HepG2 (cell line): Measurements from ENCODE around the gene ELOVL2. TPM values are rescaled to one million over a fixed set of nuclear protein-coding genes. Genes with fewer than 3 reads are reported as not detected.

Experiments
- CEBPB ChIP-seq: IDR thresholded peaks from 2 replicates; pipeline ENCODE4 v1.6.1; 2011; ENCODE audit warnings: low read depth, low read length, improper control_type of control experiment, borderline replicate concordance
- FOXO1 ChIP-seq: sonication (generic); formaldehyde crosslinking; IDR thresholded peaks from 2 replicates; pipeline ENCODE4 v1.4.0; 2020; ENCODE audit warnings: missing genetic modification reagents
- IRF2 ChIP-seq: IDR thresholded peaks from 2 replicates; pipeline ENCODE4 v1.6.1; 2018; ENCODE audit warnings: missing genetic modification reagents, missing compliant biosample characterization
- JUND ChIP-seq: sonication (generic); formaldehyde crosslinking; IDR thresholded peaks from 2 replicates; pipeline ENCODE4 v1.8.0; 2022; ENCODE audit warnings: mild to moderate bottlenecking, missing genetic modification reagents
- KDM3A ChIP-seq: IDR thresholded peaks from 2 replicates; pipeline ENCODE4 v1.6.1; 2018; ENCODE audit warnings: low read depth, missing compliant biosample characterization
- MAFG ChIP-seq: sonication (generic); formaldehyde crosslinking; IDR thresholded peaks from 2 replicates; pipeline ENCODE4 v1.5.1; 2020; ENCODE audit warnings: mild to moderate bottlenecking, missing genetic modification reagents
- MAFK ChIP-seq, 2 experiments: IDR thresholded peaks in 1 of 2; conservative IDR thresholded peaks in 1 of 2; 2 replicates each; pipeline ENCODE4 v1.6.1; 2011; ENCODE audit warnings: improper control_type of control experiment in 2 of 2, low read length in 2 of 2
- MEIS1 ChIP-seq: sonication (generic); formaldehyde crosslinking; IDR thresholded peaks from 2 replicates; pipeline ENCODE4 v1.9.0; 2021; ENCODE audit warnings: mild to moderate bottlenecking, missing genetic modification reagents, moderate library complexity, borderline replicate concordance
- NR1H2 ChIP-seq: sonication (generic); formaldehyde crosslinking; IDR thresholded peaks from 2 replicates; pipeline ENCODE4 v1.8.1; 2022; ENCODE audit warnings: low read depth, missing genetic modification reagents, borderline replicate concordance
- NR2F6 ChIP-seq, 2 experiments: IDR thresholded peaks; 2 replicates each; pipeline ENCODE4 v1.6.1; 2016; ENCODE audit warnings: antibody characterized with exemption in 1 of 2, mild to moderate bottlenecking in 1 of 2
- ONECUT2 ChIP-seq: sonication (generic); formaldehyde crosslinking; IDR thresholded peaks from 2 replicates; pipeline ENCODE4 v1.4.0; 2020; ENCODE audit warnings: missing genetic modification reagents
- PPARG ChIP-seq: conservative IDR thresholded peaks from 2 replicates; pipeline ENCODE4 v1.6.1; 2016; ENCODE audit warnings: missing biosample characterization, missing genetic modification reagents
- REXO4 ChIP-seq: sonication (generic); formaldehyde crosslinking; IDR thresholded peaks from 2 replicates; pipeline ENCODE4 v1.8.0; 2022; ENCODE audit warnings: missing genetic modification reagents, mild to moderate bottlenecking, borderline replicate concordance
- RFXAP ChIP-seq: sonication (generic); formaldehyde crosslinking; IDR thresholded peaks from 2 replicates; pipeline ENCODE4 v1.4.0; 2020; ENCODE audit warnings: missing genetic modification reagents, borderline replicate concordance
- RORA ChIP-seq: sonication (generic); formaldehyde crosslinking; IDR thresholded peaks from 2 replicates; pipeline ENCODE4 v1.5.0; 2020; ENCODE audit warnings: mild to moderate bottlenecking, missing genetic modification reagents, moderate library complexity
- SMAD3 ChIP-seq: sonication (generic); formaldehyde crosslinking; IDR thresholded peaks from 2 replicates; pipeline ENCODE4 v1.4.0; 2020; ENCODE audit warnings: missing genetic modification reagents
- SMARCC2 ChIP-seq: fragments of 450-650 bp; IDR thresholded peaks from 2 replicates; pipeline ENCODE4 v1.6.1; 2017; ENCODE audit warnings: antibody characterized with exemption, mild to moderate bottlenecking
- SRY ChIP-seq: sonication (generic); formaldehyde crosslinking; IDR thresholded peaks from 2 replicates; pipeline ENCODE4 v1.8.0; 2022; ENCODE audit warnings: mild to moderate bottlenecking, missing genetic modification reagents
- ZBTB26 ChIP-seq: IDR thresholded peaks from 2 replicates; pipeline ENCODE4 v1.6.1; 2016; ENCODE audit warnings: missing compliant biosample characterization, missing genetic modification reagents, borderline replicate concordance
- ZBTB44 ChIP-seq: sonication (generic); formaldehyde crosslinking; IDR thresholded peaks from 2 replicates; pipeline ENCODE4 v1.4.0; 2020; ENCODE audit warnings: missing genetic modification reagents
- ZFX ChIP-seq: sonication (generic); formaldehyde crosslinking; IDR thresholded peaks from 2 replicates; pipeline ENCODE4 v1.4.0; 2020; ENCODE audit warnings: mild to moderate bottlenecking, low read depth, missing genetic modification reagents, moderate library complexity
- ZMAT5 ChIP-seq: sonication (generic); formaldehyde crosslinking; IDR thresholded peaks from 2 replicates; pipeline ENCODE4 v1.5.0; 2020; ENCODE audit warnings: mild to moderate bottlenecking, low read depth, missing genetic modification reagents, borderline replicate concordance
- ZNF205 ChIP-seq: IDR thresholded peaks from 2 replicates; pipeline ENCODE4 v1.6.1; 2018; ENCODE audit warnings: missing biosample characterization, missing genetic modification reagents
- ZNF770 ChIP-seq: sonication (generic); formaldehyde crosslinking; IDR thresholded peaks from 2 replicates; pipeline ENCODE4 v1.5.0; 2020; ENCODE audit warnings: mild to moderate bottlenecking, missing genetic modification reagents
- ZNF790 ChIP-seq: sonication (generic); formaldehyde crosslinking; IDR thresholded peaks from 2 replicates; pipeline ENCODE4 v1.8.0; 2022; ENCODE audit warnings: missing genetic modification reagents, mild to moderate bottlenecking, borderline replicate concordance
- ZNF883 ChIP-seq: sonication (generic); formaldehyde crosslinking; IDR thresholded peaks from 2 replicates; pipeline ENCODE4 v1.5.1; 2020; ENCODE audit warnings: mild to moderate bottlenecking, missing genetic modification reagents; ENCODE audit errors: not compliant biosample characterization
- polyA plus RNA-seq, 8 experiments: library from polyadenylated mRNA; depleted of rRNA in 3 of 8; stranded (reverse) in 7 of 8; unstranded in 1 of 8; fragments of >200 nt; fragmentation: Illumina TruSeq in 4 of 8; extraction: Trizol in 4 of 8; gene quantifications; 2 replicates each; pipeline versions ENCODE4 v1.2.1 to v1.2.3, GENCODE V29; 2011 to 2016; ENCODE audit warnings: low read depth in 4 of 8, missing spikeins in 1 of 8, mixed read lengths in 1 of 8; ENCODE audit not compliant: insufficient read depth in 1 of 8
- total RNA-seq, 5 experiments: library from RNA; depleted of rRNA; stranded (reverse); fragments of >200 nt; fragmentation: Illumina TruSeq; extraction: Trizol; gene quantifications; 2 replicates each; pipeline ENCODE4 v1.2.3, GENCODE V29; 2016; ENCODE audit warnings: low read depth in 1 of 5

Gene ELOVL2
- total and polyA plus RNA-seq, 2 of the 13 experiments (the other 11 are each of a cell fraction or from before 2014, with no cell fraction given), result 43.6 to 65.4 TPM

GRCh38 chr6:10957414-10957886, 86.7 kb downstream of the ELOVL2 start (continued):
- no peak for TF ChIP-seq ZBTB44
- no peak for TF ChIP-seq ZMAT5 (CRISPR knock-in tag)
- TF ChIP-seq PPARG (CRISPR knock-in tag), result peak; percentile 35; the same call in 1 of the 2 replicates
- no peak for TF ChIP-seq ZNF790 (CRISPR knock-in tag)
- TF ChIP-seq RFXAP (CRISPR knock-in tag), result 0 out of 2 replicates have a peak, but pooled peaks have one; percentile 33
- no peak for TF ChIP-seq MAFG (CRISPR knock-in tag)
- no peak for TF ChIP-seq RORA (CRISPR knock-in tag)
- no peak for TF ChIP-seq ZFX (CRISPR knock-in tag)
- no peak for TF ChIP-seq NR1H2 (CRISPR knock-in tag)
- peak; percentile 46 for TF ChIP-seq NR2F6 (IDR thresholded peaks at IDR 0.05)
- TF ChIP-seq NR2F6 (CRISPR knock-in tag; IDR thresholded peaks at IDR 0.05), result peak; percentile 78
- peak; percentile 95 for TF ChIP-seq ZNF770 (CRISPR knock-in tag)
- peak; percentile 87; the same call in 1 of the 2 replicates for TF ChIP-seq JUND (CRISPR knock-in tag)
- TF ChIP-seq ZBTB26 (CRISPR knock-in tag), result peak; percentile 28; the same call in 1 of the 2 replicates
- TF ChIP-seq SMAD3, result 0 out of 2 replicates have a peak, but pooled peaks have one; percentile 42
- TF ChIP-seq SRY (CRISPR knock-in tag), result no peak
- no peak for TF ChIP-seq SMARCC2
- TF ChIP-seq IRF2, result peak; percentile 62; the same call in 1 of the 2 replicates
- TF ChIP-seq ONECUT2, result no peak
- no peak for TF ChIP-seq ZNF883 (CRISPR knock-in tag)
- 0 out of 2 replicates have a peak, but pooled peaks have one; percentile 32 for TF ChIP-seq KDM3A (CRISPR knock-in tag)
- peak; percentile 87 for TF ChIP-seq FOXO1
- no peak for TF ChIP-seq REXO4
- TF ChIP-seq ZNF205 (CRISPR knock-in tag), result peak; percentile 84; the same call in 1 of the 2 replicates
- TF ChIP-seq MEIS1 (CRISPR knock-in tag), result no peak; the same call in 1 of the 2 replicates
- 0 out of 4 replicates have a peak, but pooled peaks of 1 of the 2 experiments have one; percentile 7 for TF ChIP-seq MAFK (conservative IDR thresholded peaks at IDR 0.05 in 1 of 2, IDR thresholded peaks at IDR 0.05 in 1 of 2; ENCODE audit: low read length in 2 of 2)
- peak; percentile 45; the same call in 1 of the 2 replicates for TF ChIP-seq CEBPB
